ENCODE data around the gene ZNF444. TPM values are rescaled to one million over a fixed set of nuclear protein-coding genes. Genes with fewer than 3 reads are reported as not detected.

The ZNF444 gene
- polyA plus RNA-seq, 3 donors, result 2.7 to 6.9 (median 3.5) TPM

GRCh38 chr19:56124578-56124977 is 16.5 kb upstream of the ZNF444 start:
- Histone ChIP-seq H3K27me3 (ENCODE audit: control insufficient read depth in 2 of 2, insufficient read depth in 2 of 2, low read length in 2 of 2) (no peaks in the 10 kb centered on the region), H3K4me2 (replicated peaks; ENCODE audit: extremely low read depth, low read length, poor library complexity, severe bottlenecking) (no peak overlapping the region), H3K9me3 (replicated peaks in 1 of 2; ENCODE audit: control insufficient read depth in 1 of 2, insufficient read depth in 1 of 2, low read length in 2 of 2) (no peaks in the 10 kb centered on the region), H3K4me1 (ENCODE audit: control insufficient read depth in 1 of 2, insufficient read depth in 2 of 2, low read length in 2 of 2) (peaks cover 12 to 14% of the 10 kb centered on the region in 2 donors), H4K20me1 (ENCODE audit: insufficient read depth, low read length) (peaks cover 6% of the 10 kb centered on the region), H3K79me2 (ENCODE audit: insufficient read depth, low read length) (peaks cover 8% of the 10 kb centered on the region), H3K27ac (ENCODE audit: low read depth in 1 of 2, low read length in 2 of 2) (no peak overlapping the region), H3K9ac (ENCODE audit: insufficient read depth, low read length, poor library complexity, severe bottlenecking) (no peak overlapping the region), H3K4me3 (replicated peaks in 1 of 3; ENCODE audit: low read depth in 2 of 3, low read length in 3 of 3) (no peak overlapping the region), H3K36me3 (replicated peaks in 1 of 2; ENCODE audit: control insufficient read depth in 1 of 2, insufficient read depth in 2 of 2, low read length in 2 of 2) (no peaks in the 10 kb centered on the region), H2AFZ (ENCODE audit: insufficient read depth, low read depth, low read length, poor library complexity, severe bottlenecking) (no peak overlapping the region)
- DNase-seq, result no peak
- H3K9me3 Mint-ChIP-seq, result peaks cover 0 to 3% (median 0%) of the 10 kb centered on the region in 7 donors
- intact Hi-C loops (cut with micrococcal nuclease), result no loop called here
- H3K36me3 Mint-ChIP-seq, result peaks cover 0 to under 1% of the 10 kb centered on the region in 2 donors
- no peak overlapping the region for H3K4me3 Mint-ChIP-seq
- peaks cover 0 to 2% (median 0%) of the 10 kb centered on the region in 3 donors for H3K27me3 Mint-ChIP-seq (ENCODE audit: low read depth in 3 of 3)
- TF ChIP-seq CTCF (IDR thresholded peaks at IDR 0.05), result no peak
- H3K27ac Mint-ChIP-seq, result no peak overlapping the region
- WGBS (ENCODE audit: insufficient coverage), result 95% methylated on average over 4 of the region's 4 CpGs
- H3K4me1 Mint-ChIP-seq, result peaks cover 11% of the 10 kb centered on the region

- H3K4me2 ChIP-seq (replicated peaks; ENCODE audit: extremely low read depth, low read length, poor library complexity, severe bottlenecking), result no peak overlapping the region
- H3K79me2 ChIP-seq (ENCODE audit: insufficient read depth, low read length), result no peaks in the 10 kb centered on the region
- WGBS (ENCODE audit: insufficient coverage), result 96% methylated on average over 8 of the region's 16 CpGs
- Mint-ChIP-seq H3K4me1 (peaks cover 5% of the 10 kb centered on the region), H3K27ac (no peak overlapping the region), H3K36me3 (no peaks in the 10 kb centered on the region), H3K9me3 (peaks cover 0 to 3% (median 0%) of the 10 kb centered on the region in 7 donors), H3K4me3 (no peak overlapping the region), H3K27me3 (ENCODE audit: low read depth in 3 of 3) (peaks cover 0 to 2% (median 0%) of the 10 kb centered on the region in 3 donors)
- DNase-seq, result no peak
- intact Hi-C loops (cut with micrococcal nuclease), result no loop called here
- H3K27me3 ChIP-seq (ENCODE audit: control insufficient read depth in 2 of 2, insufficient read depth in 2 of 2, low read length in 2 of 2), result no peaks in the 10 kb centered on the region
- peaks cover 6 to 8% of the 10 kb centered on the region in 2 donors for H3K4me1 ChIP-seq (ENCODE audit: control insufficient read depth in 1 of 2, insufficient read depth in 2 of 2, low read length in 2 of 2)
- no peak overlapping the region for H3K4me3 ChIP-seq (replicated peaks in 1 of 3; ENCODE audit: low read depth in 2 of 3, low read length in 3 of 3)
- no peaks in the 10 kb centered on the region for H4K20me1 ChIP-seq (ENCODE audit: insufficient read depth, low read length)
- no peak for TF ChIP-seq CTCF (IDR thresholded peaks at IDR 0.05)
- no peaks in the 10 kb centered on the region for H3K9me3 ChIP-seq (replicated peaks in 1 of 2; ENCODE audit: control insufficient read depth in 1 of 2, insufficient read depth in 1 of 2, low read length in 2 of 2)
- no peaks in the 10 kb centered on the region for H3K36me3 ChIP-seq (replicated peaks in 1 of 2; ENCODE audit: control insufficient read depth in 1 of 2, insufficient read depth in 2 of 2, low read length in 2 of 2)
- H2AFZ ChIP-seq (ENCODE audit: insufficient read depth, low read depth, low read length, poor library complexity, severe bottlenecking), result no peak overlapping the region
- H3K27ac ChIP-seq (ENCODE audit: low read depth in 1 of 2, low read length in 2 of 2), result no peak overlapping the region
- no peak overlapping the region for H3K9ac ChIP-seq (ENCODE audit: insufficient read depth, low read length, poor library complexity, severe bottlenecking)
Measured at GRCh38 chr19:56125806-56126590, 15.1 kb upstream of the ZNF444 start.
